ENCODE results near the gene L3MBTL1.
"Not testable (repeated sequence)": the region's sequence is repeated elsewhere in the genome, so short reads cannot be mapped to it uniquely, and the experiment has no call there.

L3MBTL1 gene

GRCh38 chr20:43492101-43492500, 15.4 kb upstream of the L3MBTL1 start:
- no peaks in the 10 kb centered on the region for H3K27me3 ChIP-seq
- H3K36me3 ChIP-seq, result no peaks in the 10 kb centered on the region
- TF ChIP-seq CTCF (IDR thresholded peaks at IDR 0.05; ENCODE audit: low read depth, low read length), result no peak
- H3K4me1 ChIP-seq, result no peaks in the 10 kb centered on the region
- H3K4me3 ChIP-seq (ENCODE audit: low read depth, low read length), result no peak overlapping the region
- H3K9me3 ChIP-seq, result no peaks in the 10 kb centered on the region; the same call in 1 of the 2 replicates
- no peak for DNase-seq

- Histone ChIP-seq H3K9me3 (no peaks in the 10 kb centered on the region; the same call in 1 of the 2 replicates), H3K36me3 (no peaks in the 10 kb centered on the region), H3K4me1 (no peaks in the 10 kb centered on the region), H3K4me3 (ENCODE audit: low read depth, low read length) (no peak overlapping the region), H3K27me3 (no peaks in the 10 kb centered on the region)
- DNase-seq, result no peak
- no peak for TF ChIP-seq CTCF (IDR thresholded peaks at IDR 0.05; ENCODE audit: low read depth, low read length)
Measured at GRCh38 chr20:43495388-43495787, 12.1 kb upstream of the L3MBTL1 start.

- not testable (repeated sequence) for H3K4me1 ChIP-seq; H3K9me3 ChIP-seq; H3K36me3 ChIP-seq; DNase-seq; H3K4me3 ChIP-seq (ENCODE audit: low read depth, low read length)
- H3K27me3 ChIP-seq, result peaks cover 25% of the 10 kb centered on the region
Measured at GRCh38 chr20:43502021-43502420, 5.5 kb upstream of the L3MBTL1 start.

- no peaks in the 10 kb centered on the region for H3K4me1 ChIP-seq
- no peak for TF ChIP-seq CTCF (IDR thresholded peaks at IDR 0.05; ENCODE audit: low read depth, low read length)
- no peaks in the 10 kb centered on the region; the same call in 1 of the 2 replicates for H3K9me3 ChIP-seq
- no peak overlapping the region for H3K4me3 ChIP-seq (ENCODE audit: low read depth, low read length)
- no peak for DNase-seq
- H3K27me3 ChIP-seq, result peaks cover 36% of the 10 kb centered on the region
- no peaks in the 10 kb centered on the region for H3K36me3 ChIP-seq
Measured at GRCh38 chr20:43506238-43506637, 1.3 kb upstream of the L3MBTL1 start.

- H3K9me3 ChIP-seq, result no peaks in the 10 kb centered on the region
- H3K4me3 ChIP-seq (ENCODE audit: low read depth, low read length), result peak overlapping the region; percentile 57
- DNase-seq, result no peak
- H3K36me3 ChIP-seq, result no peaks in the 10 kb centered on the region
- no peak for TF ChIP-seq CTCF (IDR thresholded peaks at IDR 0.05; ENCODE audit: low read depth, low read length)
- no peaks in the 10 kb centered on the region for H3K4me1 ChIP-seq
- peaks cover 30% of the 10 kb centered on the region for H3K27me3 ChIP-seq
Measured at GRCh38 chr20:43508106-43508505, 609 bp downstream of the L3MBTL1 start.

GRCh38 chr20:43508604-43509040, 1.1 kb downstream of the L3MBTL1 start:
- H3K36me3 ChIP-seq, result no peaks in the 10 kb centered on the region
- H3K27me3 ChIP-seq, result peaks cover 30% of the 10 kb centered on the region
- no peak for DNase-seq
- no peaks in the 10 kb centered on the region for H3K4me1 ChIP-seq
- H3K4me3 ChIP-seq (ENCODE audit: low read depth, low read length), result no peak overlapping the region
- TF ChIP-seq CTCF (IDR thresholded peaks at IDR 0.05; ENCODE audit: low read depth, low read length), result peak; percentile 23; the same call in 1 of the 2 replicates
- no peaks in the 10 kb centered on the region for H3K9me3 ChIP-seq

- H3K4me1 ChIP-seq, result no peaks in the 10 kb centered on the region
- H3K4me3 ChIP-seq (ENCODE audit: low read depth, low read length), result no peak overlapping the region
- DNase-seq, result no peak
- H3K36me3 ChIP-seq, result no peaks in the 10 kb centered on the region
- H3K27me3 ChIP-seq, result peaks cover 13% of the 10 kb centered on the region
- H3K9me3 ChIP-seq, result no peaks in the 10 kb centered on the region
- TF ChIP-seq CTCF (IDR thresholded peaks at IDR 0.05; ENCODE audit: low read depth, low read length), result no peak
Measured at GRCh38 chr20:43511879-43512278, 4.4 kb downstream of the L3MBTL1 start.

Measured in BE2C (cell line).